C1 segment of cervical spinal cord (tissue), 14 donors: ENCODE measurements around the gene HAAO.
"Not testable (repeated sequence)": the region's sequence is repeated elsewhere in the genome, so short reads cannot be mapped to it uniquely, and the experiment has no call there.

Experiments
- DNase-seq, 14 donors: peaks; one replicate each; lab custom pipeline; 2025; lab: John Stamatoyannopoulos, UW

The HAAO gene

DNA sequence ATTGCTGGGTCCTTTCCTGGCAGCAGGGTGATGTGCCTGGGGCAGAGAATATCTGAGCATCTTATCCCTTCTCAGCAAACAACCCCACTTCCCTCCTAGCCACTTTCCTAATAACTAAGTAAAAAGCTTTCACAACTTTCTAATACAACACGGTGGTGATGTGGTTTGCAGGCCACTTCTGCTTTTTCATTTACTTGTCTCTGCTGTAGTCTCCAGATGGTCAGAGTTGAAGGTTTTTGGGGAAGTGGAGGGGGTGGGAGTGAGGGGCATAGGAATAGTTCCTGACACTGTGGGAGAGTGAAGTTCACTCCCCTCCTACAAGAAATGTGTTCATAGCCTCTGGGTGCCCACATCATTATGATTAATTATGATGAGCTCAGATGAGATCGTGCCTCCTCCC lies 40.1 kb downstream of the HAAO start:
- DNase-seq, result peak in 3 of 14 donors; percentile 10 to 49 (median 23)

- DNase-seq, result no peak
Observed at GRCh38 chr2:42748840-42749239, 43.5 kb downstream of the HAAO start.

DNA sequence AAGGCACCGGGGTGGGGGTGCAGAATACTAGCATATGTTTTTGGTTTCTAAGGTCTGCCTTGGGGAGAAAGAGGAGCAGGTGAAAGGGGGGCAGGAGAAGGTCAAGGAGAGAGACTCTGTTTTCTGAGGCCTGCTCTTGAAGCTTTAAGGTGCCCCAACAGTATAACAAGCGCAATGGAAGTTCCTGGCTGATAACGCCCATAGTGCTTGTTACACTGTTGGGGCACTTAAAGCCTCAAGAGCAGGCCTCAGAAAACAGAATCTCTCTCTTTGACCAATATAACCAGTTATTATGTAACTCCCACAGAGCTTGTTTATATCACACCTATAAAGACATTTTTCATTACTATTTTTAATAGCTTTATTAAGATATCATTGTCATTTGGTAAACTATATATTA lies 45.0 kb downstream of the HAAO start:
- no peak for DNase-seq

- no peak for DNase-seq
Observed at GRCh38 chr2:42744545-42745082, 47.8 kb downstream of the HAAO start.

- no peak for DNase-seq
Observed at GRCh38 chr2:42743659-42743990, 48.8 kb downstream of the HAAO start.

- no peak for DNase-seq
Observed at GRCh38 chr2:42742740-42743658, 49.4 kb downstream of the HAAO start.

GRCh38 chr2:42741140-42741539 lies 51.2 kb downstream of the HAAO start:
- no peak for DNase-seq

DNA sequence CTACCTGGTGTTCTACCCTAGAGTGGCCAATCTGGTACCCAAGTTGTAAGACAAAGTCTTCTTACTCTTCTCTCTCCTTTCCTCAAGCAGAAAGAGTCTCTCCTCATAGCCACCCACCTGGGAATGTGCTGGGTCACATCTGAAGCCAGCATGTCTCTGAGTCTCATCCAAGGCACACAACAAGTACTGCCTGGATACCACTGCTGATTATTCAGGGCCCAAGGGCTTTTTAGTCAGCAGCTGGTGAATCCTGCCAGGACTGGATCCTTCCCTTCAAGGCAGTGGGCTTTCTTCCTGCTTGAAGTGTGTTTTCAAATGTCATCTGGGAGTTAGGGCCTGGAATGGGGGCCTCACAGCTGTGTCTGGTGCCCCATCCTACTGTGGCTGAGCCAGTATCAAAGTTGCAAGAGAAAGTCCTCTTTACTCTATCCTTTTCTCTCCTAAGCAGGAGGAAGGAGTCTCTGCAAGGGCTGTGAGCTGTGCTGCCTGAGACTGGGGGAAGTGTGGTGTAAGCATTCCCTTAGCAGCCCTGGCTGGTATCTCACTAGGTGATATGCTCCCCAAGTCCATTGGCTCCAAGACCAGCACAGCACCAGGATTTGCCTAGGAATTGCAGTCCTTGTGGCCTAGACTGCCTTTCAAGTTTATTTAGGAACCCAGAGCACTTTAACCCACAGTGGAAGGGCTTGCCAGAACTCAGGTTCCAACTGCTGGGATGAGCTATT lies 55.6 kb downstream of the HAAO start:
- no peak for DNase-seq

GRCh38 chr2:42733852-42734251 lies 58.5 kb downstream of the HAAO start:
- no peak for DNase-seq

GRCh38 chr2:42731316-42731715 lies 61.1 kb downstream of the HAAO start:
- DNase-seq, result not testable (repeated sequence)

DNA sequence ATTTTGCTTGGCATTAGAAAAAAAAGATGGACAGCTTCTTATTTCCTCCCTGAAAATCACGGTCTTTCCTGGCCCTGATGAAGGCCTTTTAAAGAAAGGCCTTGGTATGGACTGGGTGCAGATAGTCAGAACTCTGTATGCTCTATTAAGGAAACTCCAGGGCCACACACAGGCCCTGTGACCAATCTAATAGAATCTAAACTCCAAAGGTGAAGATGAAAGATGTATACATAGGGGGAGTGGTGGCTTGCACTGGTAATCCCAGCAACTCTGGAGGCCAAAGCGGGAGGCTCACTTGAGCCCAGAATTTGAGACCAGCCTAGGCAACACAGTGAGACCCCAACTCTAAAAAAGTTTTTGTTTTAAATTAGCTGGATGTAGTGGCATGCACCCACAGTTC lies 65.7 kb downstream of the HAAO start:
- no peak for DNase-seq

DNA sequence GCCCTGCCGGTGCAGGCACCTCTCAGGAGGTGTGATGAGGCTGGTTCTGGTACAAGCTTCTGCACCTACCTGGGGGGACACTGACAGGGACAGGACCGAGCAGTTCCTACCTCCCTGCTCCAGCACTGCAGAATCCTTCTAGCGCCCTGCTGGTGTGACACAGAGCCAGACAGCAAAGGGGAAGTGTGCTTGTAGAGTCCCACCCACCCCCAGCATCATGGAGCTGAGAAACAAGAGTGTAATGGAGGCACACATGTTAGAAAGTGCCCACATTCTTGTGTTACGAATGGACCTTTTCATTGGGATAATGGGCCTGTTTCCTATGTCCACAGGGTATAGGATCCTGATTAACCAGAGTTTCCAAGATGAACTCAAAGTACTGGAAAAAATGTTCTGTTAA lies 66.7 kb downstream of the HAAO start:
- DNase-seq, result no peak

GRCh38 chr2:42724886-42725285 lies 67.5 kb downstream of the HAAO start:
- no peak for DNase-seq

- DNase-seq, result no peak
Observed at GRCh38 chr2:42723465-42723864, 68.9 kb downstream of the HAAO start.

- DNase-seq, result peak in 4 of 14 donors; percentile 3 to 30 (median 16)
Observed at GRCh38 chr2:42722320-42723190, 69.8 kb downstream of the HAAO start.

DNA sequence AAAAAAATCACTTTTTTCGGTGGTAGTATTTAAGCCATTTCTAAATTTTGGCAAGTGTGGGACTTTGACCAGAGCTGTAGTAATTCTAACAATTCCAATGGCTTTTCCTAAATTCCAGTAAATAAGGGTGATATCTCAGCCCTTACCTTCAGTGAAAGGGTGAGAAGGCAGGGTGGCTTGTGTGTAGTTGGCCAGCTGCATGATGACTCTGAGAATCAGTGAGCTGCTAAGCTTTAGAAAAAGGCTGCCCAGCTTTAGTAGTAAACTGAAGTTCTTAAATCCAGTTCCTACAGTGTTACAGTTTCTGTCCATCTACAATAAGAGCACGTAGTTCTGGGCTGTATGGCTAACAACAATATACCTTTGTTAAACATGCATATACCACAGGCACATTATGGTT lies 70.5 kb downstream of the HAAO start:
- no peak for DNase-seq
